Cardiac muscle cell (in vitro differentiated cells and primary cell): Measurements from ENCODE around the gene TMPRSS11E. TPM values are rescaled to one million over a fixed set of nuclear protein-coding genes. Genes with fewer than 3 reads are reported as not detected.

Experiments
- DNase-seq, 2 donors: peaks; one replicate each; pipeline versions ENCODE4 v3.0.0 to v3.0.0-alpha.2; 2010 to 2017; ENCODE audit warnings: low read depth in 1 of 2, low spot score in 1 of 2
- H3K27ac ChIP-seq: fragments of 200-600 bp; sonication (generic); 2 replicates; pipeline ENCODE4 v1.5.1; 2016
- H3K27me3 ChIP-seq: fragments of 200-600 bp; sonication (generic); 2 replicates; pipeline ENCODE4 v1.6.0; 2016; ENCODE audit warnings: control low read depth
- H3K36me3 ChIP-seq: fragments of 200-600 bp; sonication (generic); 2 replicates; pipeline ENCODE4 v1.5.1; 2016; ENCODE audit warnings: control low read depth
- H3K4me1 ChIP-seq: fragments of 200-600 bp; sonication (generic); 2 replicates; pipeline ENCODE4 v1.8.1; 2017; ENCODE audit warnings: low read depth, mild to moderate bottlenecking, mixed run types
- H3K4me3 ChIP-seq: fragments of 200-600 bp; sonication (generic); 2 replicates; pipeline ENCODE4 v1.5.1; 2016; ENCODE audit warnings: mild to moderate bottlenecking
- H3K9me3 ChIP-seq: fragments of 200-600 bp; sonication (generic); 2 replicates; pipeline ENCODE4 v1.5.1; 2017; ENCODE audit warnings: low read depth, mild to moderate bottlenecking, control low read depth
- polyA plus RNA-seq: library from polyadenylated mRNA; unstranded; fragments of >200 nt; fragmentation: Nextera tagmentation; extraction: Ambion mirVana; gene quantifications from 2 replicates; pipeline ENCODE4 v1.2.1, GENCODE V29; 2016
- total RNA-seq: library from RNA; depleted of rRNA; stranded (reverse); fragments of >200 nt; gene quantifications from 2 replicates; pipeline ENCODE4 v1.2.3, GENCODE V29; 2016
- TF ChIP-seq, protein P1 (sequence below): IDR thresholded peaks from 2 replicates; pipeline ENCODE4 v1.5.1; 2012; ENCODE audit warnings: low read depth, mild to moderate bottlenecking, low read length

Gene TMPRSS11E
- total and polyA plus RNA-seq, 2 experiments from 2014 or later: not detected

DNA sequence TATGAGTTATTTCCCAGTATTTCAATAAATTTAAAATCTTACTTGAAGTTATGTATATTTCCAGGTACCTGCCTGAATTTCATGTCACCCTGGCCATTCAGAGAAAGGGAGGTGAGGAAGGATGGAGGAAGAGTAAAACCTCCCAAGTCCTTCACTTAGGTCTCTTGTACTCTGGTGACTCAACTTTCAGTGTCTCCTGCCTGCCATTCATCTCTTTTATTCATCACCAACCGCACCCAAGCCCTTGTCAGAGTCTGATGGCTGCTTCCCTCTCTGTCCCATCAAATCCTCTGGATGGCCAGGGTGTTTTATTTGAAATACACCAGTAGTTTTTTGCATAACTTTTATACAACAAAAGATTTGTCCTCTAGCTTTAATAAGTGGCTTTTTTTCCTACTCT lies 17.8 kb downstream of the TMPRSS11E start:
- H3K27me3 ChIP-seq: no peaks in the 10 kb centered on the region
- TF ChIP-seq, protein P1, sequence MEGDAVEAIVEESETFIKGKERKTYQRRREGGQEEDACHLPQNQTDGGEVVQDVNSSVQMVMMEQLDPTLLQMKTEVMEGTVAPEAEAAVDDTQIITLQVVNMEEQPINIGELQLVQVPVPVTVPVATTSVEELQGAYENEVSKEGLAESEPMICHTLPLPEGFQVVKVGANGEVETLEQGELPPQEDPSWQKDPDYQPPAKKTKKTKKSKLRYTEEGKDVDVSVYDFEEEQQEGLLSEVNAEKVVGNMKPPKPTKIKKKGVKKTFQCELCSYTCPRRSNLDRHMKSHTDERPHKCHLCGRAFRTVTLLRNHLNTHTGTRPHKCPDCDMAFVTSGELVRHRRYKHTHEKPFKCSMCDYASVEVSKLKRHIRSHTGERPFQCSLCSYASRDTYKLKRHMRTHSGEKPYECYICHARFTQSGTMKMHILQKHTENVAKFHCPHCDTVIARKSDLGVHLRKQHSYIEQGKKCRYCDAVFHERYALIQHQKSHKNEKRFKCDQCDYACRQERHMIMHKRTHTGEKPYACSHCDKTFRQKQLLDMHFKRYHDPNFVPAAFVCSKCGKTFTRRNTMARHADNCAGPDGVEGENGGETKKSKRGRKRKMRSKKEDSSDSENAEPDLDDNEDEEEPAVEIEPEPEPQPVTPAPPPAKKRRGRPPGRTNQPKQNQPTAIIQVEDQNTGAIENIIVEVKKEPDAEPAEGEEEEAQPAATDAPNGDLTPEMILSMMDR: no peak

GRCh38 chr4:68466185-68466584 lies 18.9 kb downstream of the TMPRSS11E start:
- no peak overlapping the region for H3K27ac ChIP-seq
- TF ChIP-seq, protein P1: no peak
- no peaks in the 10 kb centered on the region for H3K36me3 ChIP-seq
- DNase-seq: peak in 1 of 2 donors; percentile 7
- no peaks in the 10 kb centered on the region for H3K9me3 ChIP-seq
- no peak overlapping the region for H3K4me3 ChIP-seq
- no peaks in the 10 kb centered on the region for H3K27me3 ChIP-seq
- no peaks in the 10 kb centered on the region for H3K4me1 ChIP-seq

More for the DNA sequence above, 17.8 kb downstream of the TMPRSS11E start:
- no peak for DNase-seq
- Histone ChIP-seq H3K4me1 (no peaks in the 10 kb centered on the region), H3K36me3 (no peaks in the 10 kb centered on the region), H3K27ac (no peak overlapping the region), H3K9me3 (no peaks in the 10 kb centered on the region), H3K4me3 (no peak overlapping the region)

GRCh38 chr4:68466751-68467150 lies 19.5 kb downstream of the TMPRSS11E start:
- H3K9me3 ChIP-seq: no peaks in the 10 kb centered on the region
- H3K36me3 ChIP-seq: no peaks in the 10 kb centered on the region
- H3K27ac ChIP-seq: no peak overlapping the region
- H3K4me3 ChIP-seq: no peak overlapping the region
- H3K27me3 ChIP-seq: no peaks in the 10 kb centered on the region
- TF ChIP-seq, protein P1: no peak
- no peaks in the 10 kb centered on the region for H3K4me1 ChIP-seq
- DNase-seq: no peak

DNA sequence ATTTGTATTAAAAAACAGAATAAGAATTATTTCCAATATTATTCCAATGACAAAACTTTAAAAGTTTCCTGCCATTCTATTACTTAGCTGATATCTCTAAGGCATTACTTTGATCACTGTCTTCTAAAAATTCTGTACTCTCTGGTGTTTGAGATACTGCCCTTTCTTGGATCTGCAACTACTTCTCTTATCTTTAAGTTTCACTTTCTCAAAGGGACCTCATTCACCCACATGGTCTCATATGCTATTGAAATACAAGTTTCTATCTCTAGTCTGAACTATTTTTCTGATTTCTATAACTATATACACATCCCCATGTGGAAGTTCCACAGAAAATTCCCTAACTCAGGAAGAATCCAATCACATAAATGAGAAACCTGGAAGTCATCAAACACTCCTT lies 22.2 kb downstream of the TMPRSS11E start:
- TF ChIP-seq, protein P1: no peak
- Histone ChIP-seq H3K27me3 (no peaks in the 10 kb centered on the region), H3K36me3 (no peaks in the 10 kb centered on the region), H3K27ac (no peak overlapping the region), H3K9me3 (no peaks in the 10 kb centered on the region), H3K4me3 (no peak overlapping the region), H3K4me1 (no peaks in the 10 kb centered on the region)
- no peak for DNase-seq

GRCh38 chr4:68476191-68476590 lies 28.9 kb downstream of the TMPRSS11E start:
- H3K4me3 ChIP-seq: no peak overlapping the region
- no peaks in the 10 kb centered on the region for H3K27me3 ChIP-seq
- H3K4me1 ChIP-seq: no peaks in the 10 kb centered on the region
- no peaks in the 10 kb centered on the region for H3K36me3 ChIP-seq
- H3K27ac ChIP-seq: no peak overlapping the region
- no peak for DNase-seq
- H3K9me3 ChIP-seq: no peaks in the 10 kb centered on the region
- TF ChIP-seq, protein P1: no peak

DNA sequence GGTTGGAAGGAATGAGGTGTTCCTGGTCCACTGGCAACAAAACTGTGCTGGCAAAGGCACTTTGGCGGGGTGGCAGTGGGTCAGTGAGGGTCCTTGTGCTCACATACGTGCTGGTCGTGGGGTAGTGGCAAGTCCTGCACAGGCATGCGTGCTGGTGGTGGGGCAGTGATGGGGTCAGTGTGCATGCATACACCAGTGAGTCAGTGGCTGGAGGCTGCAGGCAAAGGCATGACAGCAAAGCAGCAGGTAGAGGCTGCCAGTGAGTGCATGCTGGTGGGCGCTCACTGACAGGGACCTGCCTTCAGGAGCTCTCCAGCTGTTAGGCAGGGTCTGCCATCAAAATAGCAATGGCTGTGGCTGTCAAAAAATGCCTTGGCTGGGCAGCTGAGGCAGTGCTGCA lies 42.1 kb downstream of the TMPRSS11E start:
- TF ChIP-seq, protein P1: no peak
- no peaks in the 10 kb centered on the region for H3K36me3 ChIP-seq
- H3K27ac ChIP-seq: no peak overlapping the region
- no peaks in the 10 kb centered on the region for H3K27me3 ChIP-seq
- H3K4me1 ChIP-seq: no peaks in the 10 kb centered on the region
- no peak for DNase-seq
- H3K9me3 ChIP-seq: no peaks in the 10 kb centered on the region
- no peak overlapping the region for H3K4me3 ChIP-seq
